WTC11 (cell line): ENCODE measurements around the gene LRRC72.

ENCODE experiments used
- ESRRA ChIP-seq: sonication (generic); formaldehyde crosslinking; IDR thresholded peaks from 2 replicates; pipeline ENCODE4 v1.8.1; 2022; ENCODE audit warnings: mild to moderate bottlenecking, missing genetic modification reagents, borderline replicate concordance
- FOXK1 ChIP-seq: sonication (generic); formaldehyde crosslinking; IDR thresholded peaks from 2 replicates; pipeline ENCODE4 v1.8.0; 2022; ENCODE audit warnings: mild to moderate bottlenecking, moderate library complexity, missing genetic modification reagents
- TCF7 ChIP-seq: sonication (generic); formaldehyde crosslinking; IDR thresholded peaks from 2 replicates; pipeline ENCODE4 v1.8.0; 2022; ENCODE audit warnings: mild to moderate bottlenecking, low read depth, missing genetic modification reagents, moderate library complexity
- TEAD4 ChIP-seq: sonication (generic); formaldehyde crosslinking; IDR thresholded peaks from 2 replicates; pipeline ENCODE4 v1.8.0; 2022; ENCODE audit warnings: mild to moderate bottlenecking, missing genetic modification reagents
- ZNF121 ChIP-seq: sonication (generic); formaldehyde crosslinking; IDR thresholded peaks from 2 replicates; pipeline ENCODE4 v1.8.0; 2023; ENCODE audit warnings: missing genetic modification reagents
- TF ChIP-seq, protein P1 (sequence below): fragments of 200-600 bp; IDR thresholded peaks from 2 replicates; pipeline ENCODE4 v1.8.0; 2022; ENCODE audit warnings: antibody characterized with exemption
- TF ChIP-seq, protein P2 (sequence below): sonication (generic); formaldehyde crosslinking; IDR thresholded peaks from 2 replicates; pipeline ENCODE4 v1.8.0; 2023; ENCODE audit warnings: missing genetic modification reagents, mild to moderate bottlenecking, borderline replicate concordance
- TF ChIP-seq, protein P3 (sequence below): sonication (generic); formaldehyde crosslinking; IDR thresholded peaks from 2 replicates; pipeline ENCODE4 v1.8.1; 2022; ENCODE audit warnings: low read depth, mild to moderate bottlenecking, moderate library complexity, missing genetic modification reagents, borderline replicate concordance
- TF ChIP-seq, protein P4 (sequence below): sonication (generic); formaldehyde crosslinking; IDR thresholded peaks from 2 replicates; pipeline ENCODE4 v1.8.0; 2022; ENCODE audit warnings: mild to moderate bottlenecking, missing genetic modification reagents
- TF ChIP-seq, protein P5 (sequence below): sonication (generic); formaldehyde crosslinking; IDR thresholded peaks from 2 replicates; pipeline ENCODE4 v1.8.1; 2022; ENCODE audit warnings: mild to moderate bottlenecking, moderate library complexity, missing genetic modification reagents

DNA sequence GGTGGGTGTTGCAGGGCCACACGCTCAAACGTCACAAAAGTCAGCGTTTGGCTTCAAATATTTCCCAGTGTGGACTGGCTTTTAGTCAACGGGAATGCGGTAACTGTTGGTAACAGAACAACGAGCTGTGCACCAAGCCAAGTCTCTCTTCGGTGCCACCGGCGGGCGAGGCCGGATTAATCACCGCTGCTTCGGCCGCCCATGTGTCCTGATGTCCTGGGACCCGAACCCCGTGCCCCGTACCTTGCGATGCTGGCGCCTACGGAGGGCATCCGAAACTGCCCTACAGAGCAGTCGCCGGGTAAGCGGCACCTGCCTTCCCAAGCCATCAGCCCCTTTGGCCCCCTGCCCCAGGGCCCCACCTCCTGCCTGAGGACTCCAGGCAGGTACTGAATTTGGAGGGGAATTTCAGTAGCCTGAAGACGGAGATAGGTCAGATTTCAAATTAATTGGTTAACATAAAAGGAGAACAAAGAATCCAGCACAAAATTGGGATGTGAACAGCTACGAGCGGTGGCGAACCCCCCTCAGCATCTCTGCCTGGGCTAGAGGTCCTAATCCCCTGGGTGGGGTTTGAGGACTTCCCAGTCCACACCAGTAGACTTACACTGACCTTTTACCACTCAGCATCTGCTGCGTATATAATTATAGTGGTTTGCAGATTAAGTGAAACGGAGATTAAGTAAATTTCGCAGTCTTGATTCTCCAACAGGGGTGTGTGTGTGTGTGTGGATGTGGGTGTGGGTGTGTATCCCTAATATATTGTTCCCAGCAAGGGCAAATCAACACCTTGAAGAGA lies at the start of gene LRRC72:
- TF ChIP-seq ZNF121 (CRISPR knock-in tag) (no peak), ESRRA (CRISPR knock-in tag) (no peak), FOXK1 (CRISPR knock-in tag) (no peak), TCF7 (CRISPR knock-in tag) (no peak), TEAD4 (CRISPR knock-in tag) (no peak)
- TF ChIP-seq, protein P1, sequence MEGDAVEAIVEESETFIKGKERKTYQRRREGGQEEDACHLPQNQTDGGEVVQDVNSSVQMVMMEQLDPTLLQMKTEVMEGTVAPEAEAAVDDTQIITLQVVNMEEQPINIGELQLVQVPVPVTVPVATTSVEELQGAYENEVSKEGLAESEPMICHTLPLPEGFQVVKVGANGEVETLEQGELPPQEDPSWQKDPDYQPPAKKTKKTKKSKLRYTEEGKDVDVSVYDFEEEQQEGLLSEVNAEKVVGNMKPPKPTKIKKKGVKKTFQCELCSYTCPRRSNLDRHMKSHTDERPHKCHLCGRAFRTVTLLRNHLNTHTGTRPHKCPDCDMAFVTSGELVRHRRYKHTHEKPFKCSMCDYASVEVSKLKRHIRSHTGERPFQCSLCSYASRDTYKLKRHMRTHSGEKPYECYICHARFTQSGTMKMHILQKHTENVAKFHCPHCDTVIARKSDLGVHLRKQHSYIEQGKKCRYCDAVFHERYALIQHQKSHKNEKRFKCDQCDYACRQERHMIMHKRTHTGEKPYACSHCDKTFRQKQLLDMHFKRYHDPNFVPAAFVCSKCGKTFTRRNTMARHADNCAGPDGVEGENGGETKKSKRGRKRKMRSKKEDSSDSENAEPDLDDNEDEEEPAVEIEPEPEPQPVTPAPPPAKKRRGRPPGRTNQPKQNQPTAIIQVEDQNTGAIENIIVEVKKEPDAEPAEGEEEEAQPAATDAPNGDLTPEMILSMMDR = no peak
- TF ChIP-seq, protein P2, sequence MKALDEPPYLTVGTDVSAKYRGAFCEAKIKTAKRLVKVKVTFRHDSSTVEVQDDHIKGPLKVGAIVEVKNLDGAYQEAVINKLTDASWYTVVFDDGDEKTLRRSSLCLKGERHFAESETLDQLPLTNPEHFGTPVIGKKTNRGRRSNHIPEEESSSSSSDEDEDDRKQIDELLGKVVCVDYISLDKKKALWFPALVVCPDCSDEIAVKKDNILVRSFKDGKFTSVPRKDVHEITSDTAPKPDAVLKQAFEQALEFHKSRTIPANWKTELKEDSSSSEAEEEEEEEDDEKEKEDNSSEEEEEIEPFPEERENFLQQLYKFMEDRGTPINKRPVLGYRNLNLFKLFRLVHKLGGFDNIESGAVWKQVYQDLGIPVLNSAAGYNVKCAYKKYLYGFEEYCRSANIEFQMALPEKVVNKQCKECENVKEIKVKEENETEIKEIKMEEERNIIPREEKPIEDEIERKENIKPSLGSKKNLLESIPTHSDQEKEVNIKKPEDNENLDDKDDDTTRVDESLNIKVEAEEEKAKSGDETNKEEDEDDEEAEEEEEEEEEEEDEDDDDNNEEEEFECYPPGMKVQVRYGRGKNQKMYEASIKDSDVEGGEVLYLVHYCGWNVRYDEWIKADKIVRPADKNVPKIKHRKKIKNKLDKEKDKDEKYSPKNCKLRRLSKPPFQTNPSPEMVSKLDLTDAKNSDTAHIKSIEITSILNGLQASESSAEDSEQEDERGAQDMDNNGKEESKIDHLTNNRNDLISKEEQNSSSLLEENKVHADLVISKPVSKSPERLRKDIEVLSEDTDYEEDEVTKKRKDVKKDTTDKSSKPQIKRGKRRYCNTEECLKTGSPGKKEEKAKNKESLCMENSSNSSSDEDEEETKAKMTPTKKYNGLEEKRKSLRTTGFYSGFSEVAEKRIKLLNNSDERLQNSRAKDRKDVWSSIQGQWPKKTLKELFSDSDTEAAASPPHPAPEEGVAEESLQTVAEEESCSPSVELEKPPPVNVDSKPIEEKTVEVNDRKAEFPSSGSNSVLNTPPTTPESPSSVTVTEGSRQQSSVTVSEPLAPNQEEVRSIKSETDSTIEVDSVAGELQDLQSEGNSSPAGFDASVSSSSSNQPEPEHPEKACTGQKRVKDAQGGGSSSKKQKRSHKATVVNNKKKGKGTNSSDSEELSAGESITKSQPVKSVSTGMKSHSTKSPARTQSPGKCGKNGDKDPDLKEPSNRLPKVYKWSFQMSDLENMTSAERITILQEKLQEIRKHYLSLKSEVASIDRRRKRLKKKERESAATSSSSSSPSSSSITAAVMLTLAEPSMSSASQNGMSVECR (CRISPR knock-in tag) = no peak
- TF ChIP-seq, protein P3, sequence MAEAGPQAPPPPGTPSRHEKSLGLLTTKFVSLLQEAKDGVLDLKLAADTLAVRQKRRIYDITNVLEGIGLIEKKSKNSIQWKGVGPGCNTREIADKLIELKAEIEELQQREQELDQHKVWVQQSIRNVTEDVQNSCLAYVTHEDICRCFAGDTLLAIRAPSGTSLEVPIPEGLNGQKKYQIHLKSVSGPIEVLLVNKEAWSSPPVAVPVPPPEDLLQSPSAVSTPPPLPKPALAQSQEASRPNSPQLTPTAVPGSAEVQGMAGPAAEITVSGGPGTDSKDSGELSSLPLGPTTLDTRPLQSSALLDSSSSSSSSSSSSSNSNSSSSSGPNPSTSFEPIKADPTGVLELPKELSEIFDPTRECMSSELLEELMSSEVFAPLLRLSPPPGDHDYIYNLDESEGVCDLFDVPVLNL = no peak
- TF ChIP-seq, protein P4, sequence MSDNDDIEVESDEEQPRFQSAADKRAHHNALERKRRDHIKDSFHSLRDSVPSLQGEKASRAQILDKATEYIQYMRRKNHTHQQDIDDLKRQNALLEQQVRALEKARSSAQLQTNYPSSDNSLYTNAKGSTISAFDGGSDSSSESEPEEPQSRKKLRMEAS (CRISPR knock-in tag) = no peak
- TF ChIP-seq, protein P5, sequence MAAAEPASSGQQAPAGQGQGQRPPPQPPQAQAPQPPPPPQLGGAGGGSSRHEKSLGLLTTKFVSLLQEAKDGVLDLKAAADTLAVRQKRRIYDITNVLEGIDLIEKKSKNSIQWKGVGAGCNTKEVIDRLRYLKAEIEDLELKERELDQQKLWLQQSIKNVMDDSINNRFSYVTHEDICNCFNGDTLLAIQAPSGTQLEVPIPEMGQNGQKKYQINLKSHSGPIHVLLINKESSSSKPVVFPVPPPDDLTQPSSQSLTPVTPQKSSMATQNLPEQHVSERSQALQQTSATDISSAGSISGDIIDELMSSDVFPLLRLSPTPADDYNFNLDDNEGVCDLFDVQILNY (CRISPR knock-in tag) = no peak
